CD1c-positive myeloid dendritic cell (primary cell): ENCODE measurements around the gene ILDR1.
"Not testable (repeated sequence)": the region's sequence is repeated elsewhere in the genome, so short reads cannot be mapped to it uniquely, and the experiment has no call there.

Experiments used
- DNase-seq: peaks from one replicate; pipeline ENCODE4 v3.0.0-alpha.2; 2016; ENCODE audit errors: extremely low spot score

ILDR1 gene

GRCh38 chr3:121948641-121949040 lies 73.4 kb downstream of the ILDR1 start:
- no peak for DNase-seq

- DNase-seq, result no peak
These were observed 78.6 kb downstream of the ILDR1 start for GRCh38 chr3:121943431-121943830.

GRCh38 chr3:121942116-121942786 lies 79.8 kb downstream of the ILDR1 start:
- DNase-seq, result no peak

GRCh38 chr3:121941592-121941991 lies 80.5 kb downstream of the ILDR1 start:
- DNase-seq, result no peak

- DNase-seq, result not testable (repeated sequence)
These were observed 83.7 kb downstream of the ILDR1 start for GRCh38 chr3:121938141-121938855.
